ENCODE measurements around the gene GPRC5A.

The GPRC5A gene

GRCh38 chr12:12943586-12944260 is 52.4 kb downstream of the GPRC5A start:
- no peak for DNase-seq

GRCh38 chr12:12945591-12945990 is 54.2 kb downstream of the GPRC5A start:
- no peak for DNase-seq

- no peak for DNase-seq
Observed at GRCh38 chr12:12946686-12947355, 55.5 kb downstream of the GPRC5A start.

GRCh38 chr12:12947902-12948301 is 56.5 kb downstream of the GPRC5A start:
- DNase-seq, result no peak

GRCh38 chr12:12951504-12951903 is 60.1 kb downstream of the GPRC5A start:
- DNase-seq, result no peak

GRCh38 chr12:12952036-12952435 is 60.7 kb downstream of the GPRC5A start, which contains the start of gene GPRC5D:
GPRC5D (minus strand) TSS chr12:12952170; CDS start chr12:12950384, 1,786 bp downstream.
- DNase-seq, result no peak

GRCh38 chr12:12954356-12954755 is 63.0 kb downstream of the GPRC5A start:
- DNase-seq, result no peak

- no peak for DNase-seq
Observed at GRCh38 chr12:12954878-12955625, 63.7 kb downstream of the GPRC5A start.

- DNase-seq, result no peak
Observed at GRCh38 chr12:12958886-12959285, 67.5 kb downstream of the GPRC5A start.

- no peak for DNase-seq
Observed at GRCh38 chr12:12960639-12961209, 69.4 kb downstream of the GPRC5A start.

GRCh38 chr12:12964255-12964654 is 72.9 kb downstream of the GPRC5A start:
- DNase-seq, result no peak

GRCh38 chr12:12965836-12966235 is 74.5 kb downstream of the GPRC5A start:
- no peak for DNase-seq

All from NCI-H1694 (cell line).